ENCODE results near the gene RSPRY1.

RSPRY1 gene

GRCh38 chr16:57239107-57239506 is 53.0 kb downstream of the RSPRY1 start:
- TF ChIP-seq NFIC (IDR thresholded peaks at IDR 0.05) (no peak), EGR1 (IDR thresholded peaks at IDR 0.05) (no peak), RAD21 (IDR thresholded peaks at IDR 0.05; ENCODE audit: low read depth) (no peak), CREB1 (IDR thresholded peaks at IDR 0.05; ENCODE audit: low read depth) (no peak), TCF12 (IDR thresholded peaks at IDR 0.05; ENCODE audit: low read depth) (no peak), TAF1 (IDR thresholded peaks at IDR 0.05; ENCODE audit: low read depth) (no peak), TEAD4 (IDR thresholded peaks at IDR 0.05) (no peak), EP300 (IDR thresholded peaks at IDR 0.05; ENCODE audit: borderline replicate concordance) (no peak), CEBPB (IDR thresholded peaks at IDR 0.05) (no peak), ZBTB7A (IDR thresholded peaks at IDR 0.05; ENCODE audit: low read depth) (no peak), YY1 (IDR thresholded peaks at IDR 0.05; ENCODE audit: low read depth) (no peak), FOXM1 (IDR thresholded peaks at IDR 0.05; ENCODE audit: borderline replicate concordance, low read depth) (no peak)
- TF ChIP-seq, protein P1, sequence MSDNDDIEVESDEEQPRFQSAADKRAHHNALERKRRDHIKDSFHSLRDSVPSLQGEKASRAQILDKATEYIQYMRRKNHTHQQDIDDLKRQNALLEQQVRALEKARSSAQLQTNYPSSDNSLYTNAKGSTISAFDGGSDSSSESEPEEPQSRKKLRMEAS (IDR thresholded peaks at IDR 0.05), result no peak
- TF ChIP-seq, protein P2, sequence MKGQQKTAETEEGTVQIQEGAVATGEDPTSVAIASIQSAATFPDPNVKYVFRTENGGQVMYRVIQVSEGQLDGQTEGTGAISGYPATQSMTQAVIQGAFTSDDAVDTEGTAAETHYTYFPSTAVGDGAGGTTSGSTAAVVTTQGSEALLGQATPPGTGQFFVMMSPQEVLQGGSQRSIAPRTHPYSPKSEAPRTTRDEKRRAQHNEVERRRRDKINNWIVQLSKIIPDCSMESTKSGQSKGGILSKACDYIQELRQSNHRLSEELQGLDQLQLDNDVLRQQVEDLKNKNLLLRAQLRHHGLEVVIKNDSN (IDR thresholded peaks at IDR 0.05), result no peak
- TF ChIP-seq, protein P3, sequence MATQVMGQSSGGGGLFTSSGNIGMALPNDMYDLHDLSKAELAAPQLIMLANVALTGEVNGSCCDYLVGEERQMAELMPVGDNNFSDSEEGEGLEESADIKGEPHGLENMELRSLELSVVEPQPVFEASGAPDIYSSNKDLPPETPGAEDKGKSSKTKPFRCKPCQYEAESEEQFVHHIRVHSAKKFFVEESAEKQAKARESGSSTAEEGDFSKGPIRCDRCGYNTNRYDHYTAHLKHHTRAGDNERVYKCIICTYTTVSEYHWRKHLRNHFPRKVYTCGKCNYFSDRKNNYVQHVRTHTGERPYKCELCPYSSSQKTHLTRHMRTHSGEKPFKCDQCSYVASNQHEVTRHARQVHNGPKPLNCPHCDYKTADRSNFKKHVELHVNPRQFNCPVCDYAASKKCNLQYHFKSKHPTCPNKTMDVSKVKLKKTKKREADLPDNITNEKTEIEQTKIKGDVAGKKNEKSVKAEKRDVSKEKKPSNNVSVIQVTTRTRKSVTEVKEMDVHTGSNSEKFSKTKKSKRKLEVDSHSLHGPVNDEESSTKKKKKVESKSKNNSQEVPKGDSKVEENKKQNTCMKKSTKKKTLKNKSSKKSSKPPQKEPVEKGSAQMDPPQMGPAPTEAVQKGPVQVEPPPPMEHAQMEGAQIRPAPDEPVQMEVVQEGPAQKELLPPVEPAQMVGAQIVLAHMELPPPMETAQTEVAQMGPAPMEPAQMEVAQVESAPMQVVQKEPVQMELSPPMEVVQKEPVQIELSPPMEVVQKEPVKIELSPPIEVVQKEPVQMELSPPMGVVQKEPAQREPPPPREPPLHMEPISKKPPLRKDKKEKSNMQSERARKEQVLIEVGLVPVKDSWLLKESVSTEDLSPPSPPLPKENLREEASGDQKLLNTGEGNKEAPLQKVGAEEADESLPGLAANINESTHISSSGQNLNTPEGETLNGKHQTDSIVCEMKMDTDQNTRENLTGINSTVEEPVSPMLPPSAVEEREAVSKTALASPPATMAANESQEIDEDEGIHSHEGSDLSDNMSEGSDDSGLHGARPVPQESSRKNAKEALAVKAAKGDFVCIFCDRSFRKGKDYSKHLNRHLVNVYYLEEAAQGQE (IDR thresholded peaks at IDR 0.05; ENCODE audit: low read depth), result no peak

DNA sequence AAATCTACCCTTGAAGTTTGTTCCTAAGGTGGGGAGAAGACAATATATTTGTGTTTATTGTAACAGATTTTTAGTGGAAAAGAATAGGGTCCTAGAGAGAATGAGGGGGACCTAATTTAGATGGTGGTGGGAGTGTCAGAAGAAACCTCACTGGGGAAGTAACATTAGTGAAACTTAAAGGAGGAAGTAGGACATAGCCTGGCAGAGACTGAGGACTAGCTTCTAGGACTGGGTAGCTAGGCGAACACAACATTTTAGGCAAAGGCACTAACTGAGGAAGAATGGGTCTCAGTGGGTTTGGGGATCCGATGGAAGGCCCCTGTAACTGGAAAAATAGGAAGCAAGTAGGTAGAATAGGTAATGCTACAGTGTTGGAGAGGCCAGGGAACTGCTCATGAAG is 54.7 kb downstream of the RSPRY1 start:
- no peak for TF ChIP-seq NFIC (IDR thresholded peaks at IDR 0.05)
- TF ChIP-seq ZBTB7A (IDR thresholded peaks at IDR 0.05; ENCODE audit: low read depth), result no peak
- TF ChIP-seq CREB1 (IDR thresholded peaks at IDR 0.05; ENCODE audit: low read depth), result no peak
- TF ChIP-seq, protein P3 (IDR thresholded peaks at IDR 0.05; ENCODE audit: low read depth), result no peak
- no peak for TF ChIP-seq FOXM1 (IDR thresholded peaks at IDR 0.05; ENCODE audit: borderline replicate concordance, low read depth)
- TF ChIP-seq YY1 (IDR thresholded peaks at IDR 0.05; ENCODE audit: low read depth), result no peak

- TF ChIP-seq TCF12 (IDR thresholded peaks at IDR 0.05; ENCODE audit: low read depth) (no peak), YY1 (IDR thresholded peaks at IDR 0.05; ENCODE audit: low read depth) (no peak), TAF1 (IDR thresholded peaks at IDR 0.05; ENCODE audit: low read depth) (no peak), NFIC (IDR thresholded peaks at IDR 0.05) (no peak), TEAD4 (IDR thresholded peaks at IDR 0.05) (no peak), RAD21 (IDR thresholded peaks at IDR 0.05; ENCODE audit: low read depth) (no peak)
- TF ChIP-seq, protein P1 (IDR thresholded peaks at IDR 0.05), result no peak
These were observed 56.5 kb downstream of the RSPRY1 start for GRCh38 chr16:57242650-57243049.

DNA sequence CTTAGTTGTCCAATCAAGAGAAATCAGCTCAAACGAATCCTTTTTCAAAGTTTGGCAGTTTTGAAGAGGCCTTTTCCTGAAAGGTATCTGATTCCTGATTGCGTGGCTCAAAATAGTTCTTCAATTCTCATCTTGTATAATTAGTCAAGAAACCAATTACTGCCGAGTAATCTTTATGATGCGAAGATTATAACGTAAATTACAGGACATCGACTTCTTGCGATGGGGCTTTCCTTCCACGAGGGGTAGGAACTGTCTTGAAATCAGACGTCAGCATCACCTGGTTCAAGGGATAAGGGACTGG is 58.3 kb downstream of the RSPRY1 start:
- TF ChIP-seq, protein P2 (IDR thresholded peaks at IDR 0.05), result no peak
- TF ChIP-seq EP300 (IDR thresholded peaks at IDR 0.05; ENCODE audit: borderline replicate concordance), result no peak

DNA sequence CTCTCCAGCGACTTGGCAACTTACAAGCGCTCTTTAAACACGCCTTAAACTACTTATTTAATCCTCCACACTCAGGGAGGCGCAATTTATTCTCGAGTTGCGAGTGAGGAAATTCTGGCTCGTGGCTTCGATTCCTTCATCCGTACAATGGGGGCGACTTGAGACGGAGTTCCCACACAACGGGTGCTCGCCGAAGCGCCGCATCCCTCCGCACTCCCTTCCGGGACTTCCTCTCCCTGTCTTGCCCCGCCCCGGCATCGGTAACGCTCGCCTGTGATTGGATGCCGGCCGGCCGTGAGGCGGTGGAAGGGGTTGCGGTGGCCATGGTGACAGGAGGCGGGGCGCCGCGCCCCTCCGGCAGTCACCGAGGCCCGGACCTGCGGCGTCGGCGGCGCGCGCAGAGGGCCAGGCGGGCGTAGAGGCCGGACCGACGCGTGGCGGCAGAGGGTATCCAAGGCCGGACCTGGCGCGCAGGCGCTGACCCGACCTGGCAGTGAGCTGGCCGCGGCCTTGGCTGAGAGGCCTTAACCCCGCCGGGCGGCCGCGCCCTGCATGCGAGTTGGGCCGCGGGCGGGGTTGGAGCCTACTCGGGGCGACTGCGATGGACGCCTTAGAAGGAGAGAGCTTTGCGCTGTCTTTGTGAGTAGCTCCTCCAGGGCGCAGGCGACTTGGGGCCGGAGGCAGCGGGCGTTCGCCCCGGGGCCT is 58.8 kb downstream of the RSPRY1 start, which contains the start of gene ARL2BP:
Gene ARL2BP, plus strand, starts transcription at position 493 of the 705 bp plus-strand sequence. Its CDS starts 109 bp downstream, at position 602.
- TF ChIP-seq TEAD4 (IDR thresholded peaks at IDR 0.05) (0 out of 2 replicates have a peak, but pooled peaks have one; percentile 16), CREB1 (IDR thresholded peaks at IDR 0.05; ENCODE audit: low read depth) (no peak), CEBPB (IDR thresholded peaks at IDR 0.05) (no peak), TAF1 (IDR thresholded peaks at IDR 0.05; ENCODE audit: low read depth) (peak; percentile 58), NFIC (IDR thresholded peaks at IDR 0.05) (no peak), YY1 (IDR thresholded peaks at IDR 0.05; ENCODE audit: low read depth) (0 out of 2 replicates have a peak, but pooled peaks have one; percentile 34), EGR1 (IDR thresholded peaks at IDR 0.05) (no peak), TCF12 (IDR thresholded peaks at IDR 0.05; ENCODE audit: low read depth) (no peak; the same call in 1 of the 2 replicates)
- TF ChIP-seq, protein P1 (IDR thresholded peaks at IDR 0.05), result peak; percentile 73

DNA sequence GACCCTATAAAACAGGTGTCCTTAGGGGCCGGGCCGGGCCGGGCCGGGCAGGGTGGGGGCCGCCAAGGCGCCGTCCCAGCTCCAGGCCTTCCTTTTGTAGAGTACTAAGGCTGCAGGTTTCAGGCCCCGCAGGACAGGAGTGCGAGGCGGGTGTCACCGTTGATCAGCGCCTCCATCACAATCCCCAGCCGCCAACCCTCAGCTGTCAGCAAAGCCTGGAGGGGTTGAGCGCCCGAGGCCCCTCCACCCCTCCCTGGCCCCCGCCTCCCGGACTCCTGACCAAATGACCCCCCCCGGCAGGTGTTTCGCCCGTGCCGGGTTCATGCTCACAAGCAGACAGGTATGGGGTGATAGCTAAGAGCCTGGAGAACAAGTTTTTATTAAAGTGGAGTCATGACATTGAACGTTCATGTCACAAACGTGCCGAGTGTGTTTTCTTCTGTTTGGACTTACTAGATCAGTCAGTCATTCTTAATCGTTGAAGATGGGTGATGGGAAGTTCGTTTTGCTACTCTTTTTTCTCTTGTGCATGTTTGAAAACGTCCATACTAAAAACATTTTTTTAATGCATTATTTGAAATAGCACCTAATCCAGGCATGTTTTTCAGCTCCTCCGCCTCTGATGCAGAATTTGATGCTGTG is 59.5 kb downstream of the RSPRY1 start:
- TF ChIP-seq FOXM1 (IDR thresholded peaks at IDR 0.05; ENCODE audit: borderline replicate concordance, low read depth) (no peak), ZBTB7A (IDR thresholded peaks at IDR 0.05; ENCODE audit: low read depth) (no peak; the same call in 1 of the 2 replicates), TCF12 (IDR thresholded peaks at IDR 0.05; ENCODE audit: low read depth) (no peak), RAD21 (IDR thresholded peaks at IDR 0.05; ENCODE audit: low read depth) (no peak), EGR1 (IDR thresholded peaks at IDR 0.05) (no peak), TEAD4 (IDR thresholded peaks at IDR 0.05) (no peak), CREB1 (IDR thresholded peaks at IDR 0.05; ENCODE audit: low read depth) (no peak), CEBPB (IDR thresholded peaks at IDR 0.05) (no peak), TAF1 (IDR thresholded peaks at IDR 0.05; ENCODE audit: low read depth) (no peak; the same call in 1 of the 2 replicates)
- TF ChIP-seq, protein P2 (IDR thresholded peaks at IDR 0.05), result no peak
- TF ChIP-seq, protein P3 (IDR thresholded peaks at IDR 0.05; ENCODE audit: low read depth), result no peak
